A673 (cell line): ENCODE results near the gene ZWILCH.

Experiments
- EZH2 ChIP-seq: fragments of 200-600 bp; sonication (generic); IDR thresholded peaks from 2 replicates; pipeline ENCODE4 v1.6.1; 2017; ENCODE audit warnings: borderline replicate concordance, low read depth, mild to moderate bottlenecking, mixed read lengths, antibody characterized with exemption, low read length; ENCODE audit not compliant: poor library complexity, severe bottlenecking
- TF ChIP-seq, protein P1 (sequence below): fragments of 300-800, 200-600 bp; sonication (generic); conservative IDR thresholded peaks from 2 replicates; pipeline ENCODE4 v1.5.1; 2017; ENCODE audit warnings: low read depth, mild to moderate bottlenecking, antibody characterized with exemption, low read length, moderate library complexity, mixed read lengths

DNA sequence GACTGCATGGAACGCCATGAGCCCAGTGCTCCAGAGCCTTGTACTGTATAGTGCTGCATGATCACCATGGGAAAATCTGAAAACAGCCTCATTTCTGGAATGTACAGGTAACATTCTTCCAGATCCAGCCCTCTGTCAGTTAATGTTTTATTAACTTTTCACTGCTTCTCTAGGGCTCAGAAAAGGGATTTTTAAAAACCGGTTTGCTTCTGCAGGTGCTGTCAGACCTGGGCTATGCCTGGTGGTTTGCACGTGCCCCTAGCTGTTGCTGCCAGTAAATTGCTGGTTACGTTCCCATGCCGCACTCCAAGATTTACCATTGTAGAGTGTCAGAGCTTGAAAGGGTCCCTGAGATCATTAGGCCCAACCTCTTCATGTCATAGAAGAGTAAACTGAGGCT is 16.6 kb upstream of the ZWILCH start:
- TF ChIP-seq, protein P1, sequence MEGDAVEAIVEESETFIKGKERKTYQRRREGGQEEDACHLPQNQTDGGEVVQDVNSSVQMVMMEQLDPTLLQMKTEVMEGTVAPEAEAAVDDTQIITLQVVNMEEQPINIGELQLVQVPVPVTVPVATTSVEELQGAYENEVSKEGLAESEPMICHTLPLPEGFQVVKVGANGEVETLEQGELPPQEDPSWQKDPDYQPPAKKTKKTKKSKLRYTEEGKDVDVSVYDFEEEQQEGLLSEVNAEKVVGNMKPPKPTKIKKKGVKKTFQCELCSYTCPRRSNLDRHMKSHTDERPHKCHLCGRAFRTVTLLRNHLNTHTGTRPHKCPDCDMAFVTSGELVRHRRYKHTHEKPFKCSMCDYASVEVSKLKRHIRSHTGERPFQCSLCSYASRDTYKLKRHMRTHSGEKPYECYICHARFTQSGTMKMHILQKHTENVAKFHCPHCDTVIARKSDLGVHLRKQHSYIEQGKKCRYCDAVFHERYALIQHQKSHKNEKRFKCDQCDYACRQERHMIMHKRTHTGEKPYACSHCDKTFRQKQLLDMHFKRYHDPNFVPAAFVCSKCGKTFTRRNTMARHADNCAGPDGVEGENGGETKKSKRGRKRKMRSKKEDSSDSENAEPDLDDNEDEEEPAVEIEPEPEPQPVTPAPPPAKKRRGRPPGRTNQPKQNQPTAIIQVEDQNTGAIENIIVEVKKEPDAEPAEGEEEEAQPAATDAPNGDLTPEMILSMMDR = no peak
- TF ChIP-seq EZH2 = no peak
